Left cardiac atrium (tissue), 4 donors: ENCODE results near the gene ORAI2. TPM values are rescaled to one million over a fixed set of nuclear protein-coding genes. Genes with fewer than 3 reads are reported as not detected.
"Not testable (repeated sequence)": the region's sequence is repeated elsewhere in the genome, so short reads cannot be mapped to it uniquely, and the experiment has no call there.

Experiments
- ATAC-seq, 2 donors: fragments of 200-7000 bp; cut with Tn5 transposase; one replicate each; pipeline ENCODE4 v1.9.1; 2020; ENCODE audit warnings: mild to moderate bottlenecking in 2 of 2, moderate library complexity in 2 of 2
- DNase-seq: peaks from one replicate; pipeline ENCODE4 v3.0.0-alpha.2; 2020
- intact Hi-C, 2 donors: fragments of 100-400 bp; cut with DNase I; formaldehyde crosslinking; loops; one replicate each; pipeline versions ENCODE4 v1.14.1 to v1.15.1; 2022 to 2023
- total RNA-seq, 2 donors: library from RNA; stranded (reverse); fragmentation: NEBNext Ultra II Directional; extraction: Animal tissue kit (Norgen Biotek cat#: 25700); gene quantifications; one replicate each; pipeline ENCODE4 v1.2.1, GENCODE V29; 2021
- donor health status: DM: no; HTN: yes; CAD: no.
- donor health status: DM: no; HTN: yes; CAD: no; lungs with severe emphysema.
- donor health status: DM: yes; HTN: yes; CAD: no.
- donor health status: Dilated cardiomyopathy.

Gene ORAI2
- total RNA-seq, 2 donors from 2014 or later: 6.0 to 12.1 TPM

DNA sequence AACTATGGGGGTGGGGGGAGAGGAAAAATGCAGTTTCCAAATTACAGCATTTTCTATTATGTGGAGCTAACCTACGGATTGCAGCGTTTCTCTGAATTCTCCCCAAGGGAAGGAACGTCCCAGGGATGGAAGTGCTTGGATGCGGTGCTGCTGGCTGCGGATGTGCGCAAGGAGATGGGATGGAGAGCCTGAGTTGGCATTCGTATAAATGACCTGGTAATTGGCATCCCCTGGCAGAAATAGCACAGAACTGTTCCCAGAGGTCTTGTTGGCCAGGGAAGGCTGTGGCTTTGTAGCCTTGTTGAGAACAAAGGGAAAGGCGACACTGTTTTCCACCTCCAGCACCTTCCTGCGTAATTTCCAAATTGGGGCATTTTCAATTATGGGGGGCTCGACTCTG, 2.7 kb downstream of the ORAI2 start:
- no peak for DNase-seq

DNA sequence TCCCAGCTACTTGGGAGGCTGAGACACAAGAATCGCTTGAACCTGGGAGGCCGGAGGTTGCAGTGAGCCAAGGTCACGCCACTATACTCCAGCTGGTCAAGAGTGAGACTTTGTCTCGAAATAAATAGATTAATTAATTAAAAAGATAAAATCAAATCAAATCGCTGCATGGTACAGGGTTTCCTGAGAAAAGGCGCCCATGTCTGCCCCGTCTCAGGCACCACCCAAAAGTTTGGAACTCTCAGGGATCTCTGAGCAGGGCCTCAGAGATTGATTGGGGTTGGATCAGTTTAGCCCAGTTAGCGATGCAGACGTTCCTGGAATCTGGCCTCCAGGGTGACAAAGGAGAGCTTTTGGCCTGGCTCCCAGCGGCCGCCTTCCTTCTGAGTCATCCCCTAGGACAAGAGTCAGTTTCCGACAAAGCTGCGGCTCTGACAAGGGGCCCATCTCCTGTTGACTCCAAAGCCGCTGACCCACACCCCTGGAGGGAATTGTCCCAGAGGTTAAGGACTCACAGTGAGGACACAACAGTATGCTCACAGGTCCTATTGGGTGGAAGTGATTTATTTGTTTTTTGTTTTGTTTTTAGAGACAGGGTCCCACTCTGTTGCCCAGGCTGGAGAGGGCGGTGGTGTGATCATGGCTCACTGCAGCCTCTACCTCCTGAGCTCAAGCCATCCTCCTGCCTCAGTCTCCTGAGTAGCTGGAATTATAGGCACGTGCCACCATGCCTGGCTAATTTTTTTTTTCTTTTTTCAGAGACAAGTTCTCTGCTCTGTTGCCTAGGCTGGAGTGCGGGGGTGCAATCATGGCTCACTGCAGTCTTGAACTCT, 6.8 kb downstream of the ORAI2 start:
- DNase-seq: peak; percentile 75
- peak; percentile 70 to 75 for ATAC-seq
- intact Hi-C loops: no loop called here

More for the DNA sequence above, 2.7 kb downstream of the ORAI2 start:
- intact Hi-C loops: no loop called here
- no peak for ATAC-seq

DNA sequence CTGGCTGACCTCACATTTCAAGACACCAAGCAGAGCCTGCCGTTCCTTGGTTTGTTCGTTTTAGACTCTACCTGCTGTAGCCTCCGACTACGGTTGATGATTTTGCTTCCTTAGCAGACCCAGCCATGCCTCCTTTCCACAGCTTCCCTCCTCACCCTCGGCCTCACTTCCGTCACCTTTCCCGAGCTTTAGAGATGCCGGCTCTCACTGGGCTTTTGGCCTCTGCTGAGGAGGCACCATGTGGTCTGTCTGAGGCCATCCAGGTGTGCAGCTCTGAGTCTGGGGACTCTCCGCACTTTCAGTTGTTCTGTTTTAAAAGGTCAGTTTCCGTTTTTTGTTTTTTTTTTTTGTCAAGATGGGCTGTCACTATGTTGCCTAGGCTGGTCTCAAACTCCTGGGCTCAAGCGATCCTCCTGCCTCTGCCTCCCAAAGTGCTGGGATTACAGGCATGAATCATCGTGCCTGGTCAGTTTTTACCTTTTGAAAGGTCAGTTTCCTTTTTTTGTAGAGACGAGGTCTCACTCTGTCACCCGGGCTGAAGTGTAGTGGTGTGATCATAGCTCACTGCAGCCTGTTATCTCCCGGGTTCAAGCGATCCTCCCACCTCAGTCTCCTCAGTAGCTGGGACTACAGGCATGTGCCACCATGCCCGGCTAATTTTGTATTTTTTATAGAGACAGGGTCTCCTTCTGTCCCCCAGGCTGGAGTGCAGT, 11.7 kb downstream of the ORAI2 start:
- no peak for ATAC-seq
- DNase-seq: no peak
- intact Hi-C loops: no loop called here

DNA sequence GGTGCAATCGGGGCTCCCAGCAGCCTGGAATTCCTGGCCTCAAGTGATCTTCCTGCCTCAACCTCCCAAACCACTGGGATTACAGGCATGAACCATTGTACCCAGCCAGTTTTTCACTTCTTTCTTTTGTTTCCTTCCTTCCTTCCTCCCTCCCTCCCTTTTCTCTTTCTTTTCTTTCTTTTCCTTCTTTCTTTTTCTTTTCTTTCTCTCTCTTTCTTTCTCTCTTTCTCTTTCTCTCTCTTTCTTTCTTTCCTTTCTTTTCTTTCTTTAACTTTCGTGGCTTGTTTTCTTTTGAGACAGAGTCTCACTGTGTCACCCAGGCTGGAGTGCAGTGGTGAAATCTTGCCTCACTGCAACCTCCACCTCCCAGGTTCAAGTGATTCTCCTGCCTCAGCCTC, 12.3 kb downstream of the ORAI2 start:
- DNase-seq: no peak
- intact Hi-C loops: no loop called here
- no peak for ATAC-seq

DNA sequence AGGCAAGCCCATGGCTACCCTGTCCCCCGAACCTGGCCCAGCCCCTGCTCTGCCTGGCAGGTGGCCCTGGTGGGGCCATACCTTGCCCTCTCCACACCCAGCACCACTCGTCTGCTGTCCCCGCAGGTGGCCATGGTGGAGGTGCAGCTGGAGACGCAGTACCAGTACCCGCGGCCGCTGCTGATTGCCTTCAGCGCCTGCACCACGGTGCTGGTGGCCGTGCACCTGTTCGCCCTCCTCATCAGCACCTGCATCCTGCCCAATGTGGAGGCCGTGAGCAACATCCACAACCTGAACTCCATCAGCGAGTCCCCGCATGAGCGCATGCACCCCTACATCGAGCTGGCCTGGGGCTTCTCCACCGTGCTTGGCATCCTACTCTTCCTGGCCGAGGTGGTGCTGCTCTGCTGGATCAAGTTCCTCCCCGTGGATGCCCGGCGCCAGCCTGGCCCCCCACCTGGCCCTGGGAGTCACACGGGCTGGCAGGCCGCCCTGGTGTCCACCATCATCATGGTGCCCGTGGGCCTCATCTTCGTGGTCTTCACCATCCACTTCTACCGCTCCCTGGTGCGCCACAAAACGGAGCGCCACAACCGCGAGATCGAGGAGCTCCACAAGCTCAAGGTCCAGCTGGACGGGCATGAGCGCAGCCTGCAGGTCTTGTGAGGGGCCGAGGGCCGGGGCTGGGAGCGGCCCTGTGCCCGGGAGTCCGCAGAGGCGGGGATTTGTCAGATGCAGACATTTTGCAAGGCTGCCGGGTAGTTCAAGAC, 13.2 kb downstream of the ORAI2 start:
- DNase-seq (no peak), ATAC-seq (no peak)
- intact Hi-C loops: no loop called here

DNA sequence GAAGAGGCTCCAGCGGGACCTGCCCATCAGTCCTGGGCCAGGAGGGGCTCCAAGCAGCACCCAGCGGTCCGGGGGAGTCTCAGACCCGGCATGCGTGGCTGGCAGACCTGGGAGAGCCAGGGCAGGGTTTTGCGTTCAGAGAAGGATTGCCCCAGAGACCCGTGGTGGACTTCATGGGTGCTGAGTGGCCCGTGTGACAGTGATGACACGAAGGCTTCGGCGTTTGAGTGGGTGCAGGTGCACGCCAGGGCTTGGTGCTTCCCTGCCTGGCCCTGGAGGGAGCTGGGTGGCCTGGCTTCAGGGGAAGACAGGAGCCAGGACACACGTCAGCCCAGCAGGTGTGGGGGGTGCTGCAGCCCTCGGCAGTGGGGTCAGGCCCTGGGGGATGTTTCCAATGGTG, 13.9 kb downstream of the ORAI2 start:
- intact Hi-C loops: no loop called here
- DNase-seq: no peak
- ATAC-seq: no peak

DNA sequence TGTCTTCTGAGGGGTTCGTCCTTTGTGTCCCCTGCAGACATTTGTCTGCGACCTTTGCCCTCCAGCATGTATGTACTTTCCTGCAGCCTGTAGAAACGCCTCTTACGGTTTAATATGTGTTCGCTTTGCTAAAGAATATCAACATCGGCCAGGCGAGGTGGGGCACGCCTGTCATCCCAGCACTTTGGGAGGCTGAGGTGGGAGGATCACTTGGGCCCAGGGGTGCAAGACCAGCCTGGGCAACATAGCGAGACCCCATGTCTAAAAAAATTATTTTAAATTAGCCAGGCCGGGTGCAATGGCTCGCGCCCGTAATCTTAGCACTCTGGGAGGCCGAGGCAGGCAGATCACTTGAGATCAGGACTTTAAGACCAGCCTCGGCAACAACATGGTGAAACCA, 15.8 kb downstream of the ORAI2 start:
- ATAC-seq (no peak), DNase-seq (no peak)
- intact Hi-C loops: no loop called here

DNA sequence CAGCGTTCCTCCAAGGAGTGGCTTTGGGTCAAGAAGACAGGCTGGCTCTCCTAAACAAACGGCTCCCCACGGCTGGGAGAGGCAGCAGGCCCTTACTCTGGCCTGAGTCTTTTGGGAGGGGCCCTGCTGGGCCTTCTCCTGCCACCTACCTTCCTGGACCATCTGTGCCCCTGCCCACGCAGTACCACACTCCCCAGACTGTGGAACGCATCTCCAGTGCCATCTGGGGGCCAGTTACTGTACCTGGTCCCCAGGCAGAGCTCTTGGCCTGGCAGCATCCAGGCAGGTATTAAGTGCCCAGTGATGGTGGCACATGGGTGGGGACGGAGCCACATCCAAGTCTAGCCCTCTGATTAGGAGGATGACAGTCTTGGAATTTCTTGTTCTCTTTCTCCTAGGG, 16.9 kb downstream of the ORAI2 start:
- DNase-seq: no peak
- intact Hi-C loops: no loop called here
- ATAC-seq: no peak

DNA sequence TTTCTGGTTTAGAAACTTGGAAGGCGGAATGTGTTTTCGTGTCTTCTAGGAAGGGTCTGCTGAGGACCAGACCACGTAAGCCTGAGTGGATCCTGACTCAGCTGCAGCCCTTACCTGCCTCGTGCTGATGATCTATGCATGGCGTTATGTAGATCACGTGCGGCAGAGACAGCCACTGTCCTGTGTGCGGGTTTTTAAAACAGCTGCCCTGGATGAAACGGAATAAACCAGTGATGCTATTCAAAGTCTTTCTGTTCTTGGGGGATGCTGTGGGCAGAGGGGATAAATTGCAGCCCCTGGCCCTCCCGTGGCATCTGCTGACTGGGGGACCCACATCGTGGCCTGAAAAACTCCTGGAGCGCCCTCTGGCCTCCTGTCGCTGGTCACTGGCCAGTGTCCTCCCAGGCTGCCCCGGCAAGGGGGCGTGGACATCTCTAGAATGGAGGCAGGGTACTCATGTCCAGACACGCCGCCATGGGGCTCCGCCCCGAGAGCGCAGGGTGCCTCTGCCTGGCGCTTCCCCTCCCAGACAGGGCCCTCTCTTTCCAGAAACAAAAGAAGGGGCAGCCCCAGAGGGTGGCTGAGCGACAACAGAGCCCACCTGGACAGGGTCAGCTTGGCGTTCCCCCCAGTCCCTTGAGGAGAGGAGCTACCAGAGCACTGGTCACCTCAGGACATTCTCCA, 18.1 kb downstream of the ORAI2 start:
- intact Hi-C loops: no loop called here
- ATAC-seq (peak in 1 of 2 donors; percentile 19), DNase-seq (no peak)

DNA sequence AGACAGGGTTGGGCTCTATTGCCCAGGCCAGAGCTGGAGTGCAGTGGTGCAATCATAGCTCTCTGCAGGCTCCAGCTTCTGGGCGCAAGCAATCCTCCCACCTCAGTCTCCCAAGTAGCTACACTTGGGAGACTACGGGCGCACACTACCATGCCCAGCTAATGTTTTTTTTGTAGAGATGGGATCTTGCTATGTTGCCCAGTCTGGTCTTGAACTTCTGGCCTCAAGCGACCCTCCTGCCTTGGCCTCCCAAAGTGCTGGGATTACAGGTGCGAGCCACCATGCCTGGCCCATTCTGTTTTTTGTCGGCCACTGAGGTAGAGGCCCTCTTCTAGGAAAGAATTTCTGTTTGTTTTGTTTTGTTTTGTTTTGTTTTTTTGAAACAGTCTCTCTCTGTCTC, 19.1 kb downstream of the ORAI2 start:
- no peak for ATAC-seq
- no peak for DNase-seq
- intact Hi-C loops: no loop called here

DNA sequence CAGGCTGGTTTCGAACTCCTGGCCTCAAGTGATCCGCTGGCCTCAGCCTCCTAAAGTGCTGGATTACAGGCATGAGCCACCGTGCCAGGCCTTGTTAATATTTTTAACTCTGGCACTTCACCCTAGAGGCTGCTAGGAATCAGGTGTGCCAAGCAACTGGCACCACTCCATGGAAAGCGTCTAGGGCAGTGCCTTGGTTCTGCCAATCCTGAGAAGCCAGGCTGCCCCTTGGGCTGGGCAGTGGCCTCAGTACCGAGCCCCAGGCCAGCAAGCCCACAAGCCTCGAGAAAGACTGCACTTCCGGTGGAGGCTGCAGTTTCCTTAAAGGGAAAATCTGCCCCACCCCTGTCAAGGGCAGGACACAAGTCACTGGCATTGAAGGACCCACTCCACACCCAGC, 19.9 kb downstream of the ORAI2 start:
- ATAC-seq (peak; percentile 6 to 47), DNase-seq (no peak)
- intact Hi-C loops: no loop called here

DNA sequence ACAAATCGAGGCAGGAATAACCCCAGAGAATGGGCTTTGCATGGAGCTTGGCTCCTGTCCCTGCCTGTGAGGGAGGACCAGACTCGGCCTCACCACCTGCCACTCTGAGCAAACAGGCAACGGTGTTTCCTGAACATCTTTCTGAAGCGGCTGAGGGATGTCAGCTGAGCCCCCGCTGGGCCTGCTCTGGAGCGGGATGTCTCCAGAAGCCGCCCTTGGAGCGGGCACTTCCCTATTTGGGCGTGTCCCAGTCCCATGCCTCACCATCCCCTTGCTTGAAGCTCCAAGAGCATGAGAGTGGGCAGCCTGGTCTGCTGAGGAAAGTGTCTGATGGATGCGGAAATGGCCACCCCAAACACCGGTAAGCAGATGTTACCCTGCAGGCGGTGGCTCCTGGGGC, 21.1 kb downstream of the ORAI2 start:
- ATAC-seq (no peak), DNase-seq (no peak)
- intact Hi-C loops: no loop called here

DNA sequence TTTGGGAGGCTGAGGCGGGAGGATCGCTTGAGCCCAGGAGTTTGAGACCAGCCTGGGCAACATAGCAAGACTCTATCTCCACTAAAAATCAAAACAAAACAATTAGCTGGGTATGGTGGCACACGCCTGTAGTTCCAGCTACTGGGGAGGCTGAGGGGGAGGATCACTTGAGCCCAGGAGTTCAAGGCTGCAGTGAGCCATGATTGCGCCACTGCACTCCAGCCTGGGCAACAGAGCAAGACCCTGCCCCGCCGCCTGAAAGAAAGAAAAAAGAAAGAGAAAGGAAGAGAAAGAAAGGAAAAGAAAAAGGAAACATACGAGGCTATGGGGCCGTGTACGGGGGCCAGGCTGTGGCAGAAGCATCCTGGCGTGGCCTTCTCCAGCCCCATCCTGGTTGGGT, 21.6 kb downstream of the ORAI2 start:
- intact Hi-C loops: not testable (repeated sequence)

DNA sequence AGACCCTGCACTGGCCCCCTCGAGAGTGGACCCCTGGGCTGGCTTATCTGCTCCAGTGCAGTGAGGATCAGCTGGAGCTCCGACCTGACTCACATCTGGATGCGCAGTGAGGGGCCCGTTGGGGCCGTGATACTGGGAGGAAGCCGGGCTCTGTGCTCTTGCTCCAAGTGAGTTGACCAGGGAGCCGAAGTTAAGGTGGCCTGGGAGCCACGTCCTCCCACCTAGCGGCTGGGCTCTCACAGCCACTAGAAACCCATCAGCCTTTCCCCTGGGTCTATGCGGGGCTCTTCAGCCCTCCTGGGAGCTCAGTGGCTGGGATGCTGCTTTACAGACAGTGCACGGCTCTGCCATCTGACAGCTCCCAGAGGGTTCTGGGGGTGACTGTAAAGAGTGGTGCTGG, 22.2 kb downstream of the ORAI2 start:
- intact Hi-C loops: no loop called here
- ATAC-seq (no peak), DNase-seq (no peak)

More for the DNA sequence above, 21.6 kb downstream of the ORAI2 start:
- not testable (repeated sequence) for ATAC-seq, DNase-seq

DNA sequence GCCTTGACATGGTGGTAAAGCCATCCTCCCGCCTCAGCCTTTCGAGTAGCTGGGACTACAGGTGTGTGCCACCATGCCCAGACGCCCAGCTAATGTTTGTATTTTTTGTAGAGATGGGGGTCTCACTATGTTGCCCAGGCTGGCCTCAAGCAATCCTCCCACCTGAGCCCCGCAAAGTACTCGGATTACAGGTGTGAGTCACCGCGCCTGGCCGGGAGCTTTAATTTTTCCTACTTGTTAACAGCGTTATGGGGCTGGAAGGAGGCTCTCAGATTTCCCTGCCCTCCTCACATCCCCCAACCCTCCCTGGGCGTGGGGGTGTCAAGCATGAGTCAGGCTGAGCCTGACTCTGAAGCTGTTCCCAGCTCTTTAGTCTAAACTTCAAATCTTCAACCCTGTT, 23.0 kb downstream of the ORAI2 start:
- DNase-seq (no peak), ATAC-seq (no peak)
- intact Hi-C loops: no loop called here

DNA sequence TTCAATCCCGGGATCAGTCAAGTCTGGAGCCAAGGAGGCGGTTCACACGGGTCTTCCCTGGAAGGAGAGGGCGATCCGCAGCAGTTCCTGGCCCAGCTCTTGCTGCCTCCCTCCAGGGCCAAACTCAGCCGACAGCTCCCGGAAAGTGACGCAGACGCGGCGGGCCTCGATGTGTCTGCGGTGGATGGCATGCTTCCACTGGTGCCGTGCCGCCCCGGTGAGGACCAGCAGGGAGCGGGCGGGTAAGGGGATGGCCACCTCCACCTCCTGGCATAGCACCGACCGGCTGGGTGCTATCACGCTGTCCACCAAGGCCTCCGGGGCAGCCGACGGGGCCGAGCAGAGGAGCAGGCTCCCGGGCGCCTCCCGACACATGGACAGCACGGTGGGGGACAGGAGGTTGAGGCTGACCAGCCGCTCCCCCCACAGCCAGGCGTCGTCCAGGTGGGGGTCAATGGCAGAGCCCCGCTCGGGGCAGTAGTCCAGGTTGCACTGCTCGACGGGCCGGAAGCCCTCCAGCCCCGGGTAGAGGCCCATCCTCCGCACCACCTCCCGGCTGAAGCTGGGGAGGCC, 24.1 kb downstream of the ORAI2 start:
- DNase-seq (no peak), ATAC-seq (no peak)
- intact Hi-C loops: no loop called here

DNA sequence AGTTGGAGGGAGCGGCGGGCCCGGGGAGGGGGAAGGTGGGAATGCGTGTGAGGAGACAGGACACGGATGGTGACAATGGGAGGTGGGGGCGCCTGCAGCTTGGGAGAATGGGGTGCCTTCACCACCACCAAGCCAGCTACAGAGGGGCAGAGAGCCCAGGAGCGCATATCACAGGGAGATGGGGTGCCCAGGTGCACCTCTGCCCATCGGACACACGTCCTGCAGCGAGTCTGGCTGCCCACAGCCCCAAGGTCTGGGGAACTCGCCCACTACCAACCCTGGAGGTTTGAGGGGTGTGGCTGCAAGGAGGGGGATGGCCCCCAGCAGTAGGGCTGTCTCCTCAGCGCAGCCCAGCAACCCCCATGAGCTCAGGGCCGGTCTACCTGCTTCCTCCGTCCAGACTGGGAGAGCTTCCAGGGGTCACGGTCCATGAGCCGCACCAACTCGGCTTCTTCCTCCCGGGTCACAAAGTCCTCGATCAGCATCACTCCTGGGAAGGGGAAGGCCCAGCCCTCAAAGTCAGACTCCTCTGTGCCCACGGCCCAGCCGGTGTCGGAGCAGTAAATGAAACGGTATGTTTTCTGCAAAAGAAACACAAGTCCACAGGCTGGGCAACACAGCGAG, 26.0 kb downstream of the ORAI2 start:
- ATAC-seq: no peak
- intact Hi-C loops: no loop called here

DNA sequence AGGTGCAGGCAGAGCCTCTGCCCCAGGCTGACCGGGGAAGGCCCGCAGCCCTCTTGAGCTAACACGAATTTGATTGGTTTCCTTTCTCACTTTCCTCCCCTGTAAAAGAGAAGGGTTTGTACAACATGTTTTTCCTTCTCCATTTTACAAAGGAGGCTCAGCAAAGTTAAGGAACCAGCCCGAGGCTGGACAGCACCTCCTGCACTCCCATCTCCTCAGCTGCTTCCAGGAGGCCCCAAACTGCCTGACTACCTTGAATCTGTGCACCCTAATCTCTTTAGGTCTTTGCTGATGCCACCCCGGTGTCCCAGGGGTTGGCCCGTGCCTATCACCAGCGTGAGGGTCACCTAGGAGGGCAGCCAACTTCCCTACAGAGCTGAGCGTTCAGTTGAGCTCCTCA, 27.1 kb downstream of the ORAI2 start:
- DNase-seq (no peak), ATAC-seq (no peak)
- intact Hi-C loops: no loop called here

More for the DNA sequence above, 26.0 kb downstream of the ORAI2 start:
- DNase-seq: no peak
